RKO (cell line): Measurements from ENCODE around the gene LTO1.
A peak's percentile ranks its signal among the peaks of the same experiment; 100 is the strongest.

Experiments
- DNase-seq: peaks from one replicate; pipeline ENCODE4 v3.0.0-alpha.2; 2016; ENCODE audit warnings: low spot score

Gene LTO1

DNA sequence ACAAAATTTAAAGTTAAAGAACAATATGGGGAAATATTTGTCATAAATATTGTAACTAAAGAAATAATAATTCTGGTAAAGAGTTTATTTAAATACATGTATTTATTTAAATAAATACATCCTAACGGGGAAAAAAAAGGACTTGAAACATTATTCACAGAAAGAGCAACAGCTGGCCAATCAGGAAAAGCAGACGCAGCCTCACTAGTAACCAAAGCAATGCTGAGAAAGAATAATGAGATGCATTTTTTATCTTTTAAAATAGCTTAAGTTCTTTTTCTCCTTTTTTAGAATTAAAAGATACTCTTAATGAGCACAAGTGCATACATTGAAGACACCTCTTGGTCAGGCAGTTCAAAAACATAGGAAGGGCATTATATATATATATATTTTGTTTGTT lies 2.6 kb upstream of the LTO1 start:
- no peak for DNase-seq

GRCh38 chr11:69674267-69674885 lies 777 bp downstream of the LTO1 start:
- peak; percentile 89 for DNase-seq

GRCh38 chr11:69671734-69672465 lies 3.3 kb downstream of the LTO1 start:
- no peak for DNase-seq

DNA sequence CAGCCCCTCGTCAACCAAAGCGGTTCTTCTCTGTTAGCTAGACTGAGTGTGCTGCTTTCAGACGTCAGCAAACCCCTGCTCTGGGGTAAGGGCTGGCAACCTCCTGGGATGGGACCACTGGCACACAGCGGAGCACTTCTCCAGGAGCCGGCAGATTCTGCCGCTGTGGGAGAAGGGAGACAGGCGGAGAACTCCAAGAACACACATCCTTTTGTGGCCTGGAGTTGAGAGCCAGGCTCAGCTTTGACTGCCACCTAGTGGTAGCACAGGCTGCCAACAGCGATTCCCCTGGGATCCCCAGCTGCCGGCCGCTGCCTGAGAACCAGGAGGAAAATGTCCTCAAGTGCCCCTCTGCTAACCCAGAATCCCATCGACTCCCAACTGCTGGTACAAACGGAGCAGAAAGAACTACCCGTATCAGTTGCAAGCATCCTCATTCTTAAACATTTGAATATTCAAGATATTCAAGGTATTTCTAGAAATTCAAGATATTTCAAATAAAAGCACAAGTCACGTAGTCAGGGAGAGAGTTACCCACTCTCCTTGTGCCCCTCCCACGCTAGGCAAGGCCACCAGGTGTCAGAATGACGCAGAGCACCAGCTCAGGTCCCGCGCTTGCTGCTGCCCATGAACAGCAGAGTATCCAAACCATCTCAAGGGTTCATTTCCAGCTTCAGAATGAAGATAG lies 4.9 kb downstream of the LTO1 start:
- DNase-seq: peak; percentile 81

GRCh38 chr11:69669486-69669885 lies 5.7 kb downstream of the LTO1 start:
- no peak for DNase-seq

GRCh38 chr11:69667619-69668604 lies 7.2 kb downstream of the LTO1 start:
- DNase-seq: no peak

DNA sequence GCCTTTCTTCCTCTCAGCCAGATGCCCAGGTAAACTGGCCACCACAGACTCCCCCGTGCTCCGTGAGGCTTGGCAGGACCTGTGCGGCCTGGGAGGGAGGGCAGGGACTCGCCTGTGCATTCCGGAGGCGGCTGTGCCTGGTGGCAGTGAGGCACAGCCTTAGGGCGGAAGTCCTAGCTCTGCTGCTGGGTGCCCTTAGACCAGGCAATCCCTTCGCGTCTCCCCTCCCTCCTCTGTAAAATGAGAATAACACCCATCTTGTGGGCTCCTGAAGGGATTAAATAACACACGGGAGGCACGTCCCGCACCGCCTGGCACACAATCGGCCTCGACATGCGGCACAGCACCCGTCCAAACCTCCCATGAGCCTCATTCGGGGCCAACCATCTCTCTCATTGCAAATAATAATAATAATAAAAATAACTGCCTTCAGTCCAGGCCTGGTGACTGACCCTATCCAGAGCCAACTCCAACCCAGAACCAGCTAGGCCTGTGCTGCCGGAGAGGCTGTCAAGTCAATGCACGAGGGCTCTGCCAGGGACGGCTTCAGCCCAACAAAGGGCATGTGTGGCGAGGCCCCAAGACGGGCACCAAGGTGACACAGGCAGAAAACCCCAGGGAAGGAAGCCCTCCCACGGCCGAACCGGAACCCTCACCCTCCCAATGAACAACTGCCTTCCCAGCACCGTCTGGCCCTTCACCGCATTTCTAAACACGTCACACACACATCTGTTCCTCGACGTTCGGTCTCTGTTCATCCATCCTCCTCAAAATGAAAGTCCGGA lies 8.2 kb downstream of the LTO1 start:
- DNase-seq: no peak

- DNase-seq: no peak
Measured at GRCh38 chr11:69666261-69666660, 8.9 kb downstream of the LTO1 start.

GRCh38 chr11:69665669-69666068 lies 9.5 kb downstream of the LTO1 start:
- no peak for DNase-seq

DNA sequence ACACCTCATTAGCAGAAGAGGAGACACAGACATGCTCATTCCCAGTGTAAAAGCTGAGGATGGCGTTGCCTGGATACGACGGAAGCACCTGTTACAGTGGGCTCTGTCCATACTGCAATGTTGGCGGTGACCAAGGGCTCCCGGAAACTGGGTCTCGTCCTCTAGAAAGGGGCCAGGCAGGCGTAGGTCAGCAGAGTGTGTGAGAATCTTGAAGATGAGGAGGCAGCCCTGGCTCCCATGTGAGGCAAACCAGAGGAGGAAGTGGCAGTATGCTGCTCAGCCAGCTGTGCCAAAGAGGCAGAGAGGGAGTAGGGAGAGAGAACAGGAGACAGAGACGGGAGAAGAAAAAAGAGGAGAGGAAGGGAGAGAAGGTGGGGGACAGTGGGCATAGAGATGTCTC lies 10.3 kb downstream of the LTO1 start:
- DNase-seq: no peak

DNA sequence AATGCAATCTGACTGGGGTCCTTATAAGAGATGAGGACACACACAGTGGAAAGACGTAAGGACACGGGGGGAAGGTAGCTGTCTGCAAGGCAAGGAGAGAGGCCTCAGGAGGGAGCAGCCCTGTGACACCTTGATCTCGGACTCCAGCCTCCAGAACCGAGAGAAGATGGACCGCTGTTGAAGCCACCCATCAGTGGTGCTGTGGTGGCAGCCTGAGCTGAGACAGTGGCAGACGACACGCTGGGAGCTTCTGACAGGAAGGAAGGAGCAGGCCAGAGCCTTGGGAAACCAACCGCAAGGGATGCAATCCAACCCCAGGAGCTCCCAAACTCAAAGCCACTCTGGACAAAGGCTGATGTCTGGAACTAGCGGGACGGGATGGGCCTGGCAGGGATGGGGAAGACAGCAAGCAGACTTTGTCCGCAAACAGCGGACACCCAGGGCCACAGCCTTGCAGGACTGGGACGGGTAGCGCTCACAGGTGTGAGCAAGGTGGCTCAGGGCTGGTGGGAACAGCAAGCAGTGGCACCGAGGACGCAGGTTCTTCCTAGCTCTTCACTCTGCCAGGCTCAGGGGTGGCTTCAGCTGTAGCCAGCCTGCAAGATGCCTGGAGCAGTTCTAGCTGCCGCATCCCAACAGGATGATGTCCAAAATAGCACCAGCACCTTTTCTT lies 10.9 kb downstream of the LTO1 start:
- no peak for DNase-seq

DNA sequence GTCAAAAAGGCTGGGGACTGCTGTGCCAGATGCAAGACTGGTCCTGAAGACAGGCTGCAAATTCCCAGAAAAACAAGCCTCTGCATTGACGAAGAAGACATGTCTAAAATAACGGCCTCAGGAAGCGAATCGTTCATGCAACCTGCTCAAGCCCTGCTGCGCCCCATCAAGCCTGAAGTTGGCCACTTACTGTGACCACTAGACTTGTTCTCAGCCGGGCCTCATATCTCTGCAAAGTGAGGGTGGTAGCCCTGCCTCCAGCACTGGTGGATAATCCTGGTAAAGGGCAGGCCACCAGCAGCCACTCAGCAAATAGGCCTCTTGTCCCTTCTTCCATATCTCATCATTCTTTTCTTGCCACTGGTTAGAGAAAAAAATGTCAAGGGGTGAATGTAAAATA lies 11.8 kb downstream of the LTO1 start:
- DNase-seq: no peak

GRCh38 chr11:69662806-69663205 lies 12.3 kb downstream of the LTO1 start:
- DNase-seq: no peak

GRCh38 chr11:69662021-69662698 lies 13.0 kb downstream of the LTO1 start:
- no peak for DNase-seq

- DNase-seq: no peak
Measured at GRCh38 chr11:69661413-69661715, 13.8 kb downstream of the LTO1 start.

- DNase-seq: no peak
Measured at GRCh38 chr11:69660001-69660500, 15.1 kb downstream of the LTO1 start.

GRCh38 chr11:69659591-69659990 lies 15.6 kb downstream of the LTO1 start:
- no peak for DNase-seq

DNA sequence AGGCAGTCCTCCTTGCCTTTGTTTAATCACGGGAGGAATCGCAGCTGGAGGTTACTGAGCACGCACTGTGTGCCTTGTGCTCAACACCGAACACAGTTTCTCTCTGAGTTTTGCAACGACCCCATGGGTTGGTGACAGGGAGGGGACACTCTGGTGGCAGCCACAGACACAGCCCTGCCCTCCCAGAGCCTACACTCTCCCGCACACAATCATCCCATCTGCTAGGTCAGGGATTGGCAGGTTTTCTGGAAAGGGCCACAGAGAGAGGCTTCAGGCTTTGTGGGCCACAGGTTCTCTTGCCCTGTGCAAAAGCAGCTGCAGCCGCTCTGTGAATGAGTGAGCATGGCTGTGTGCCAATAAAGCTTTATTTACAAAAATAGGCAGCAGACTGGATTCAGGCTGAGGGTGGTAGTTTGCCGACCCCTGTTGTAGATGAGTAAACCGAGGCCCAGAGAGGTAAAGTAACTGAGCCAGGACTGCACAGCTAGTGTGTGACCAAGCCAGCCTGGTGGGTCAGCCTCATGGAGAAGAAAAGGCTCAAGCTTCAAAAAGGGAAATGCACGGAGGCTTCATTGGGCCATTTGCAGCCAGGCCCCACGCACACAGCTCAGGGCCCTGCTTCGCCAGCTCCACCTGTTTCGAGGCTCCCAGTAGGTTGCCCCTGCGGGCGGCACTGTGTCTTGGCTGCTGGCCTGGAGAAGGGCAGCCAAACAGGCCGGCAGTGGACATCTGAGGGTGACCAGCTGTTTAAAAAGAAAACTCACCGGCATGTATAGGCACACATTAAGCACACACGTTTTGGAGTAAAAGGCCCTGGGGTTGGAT lies 16.3 kb downstream of the LTO1 start:
- no peak for DNase-seq

DNA sequence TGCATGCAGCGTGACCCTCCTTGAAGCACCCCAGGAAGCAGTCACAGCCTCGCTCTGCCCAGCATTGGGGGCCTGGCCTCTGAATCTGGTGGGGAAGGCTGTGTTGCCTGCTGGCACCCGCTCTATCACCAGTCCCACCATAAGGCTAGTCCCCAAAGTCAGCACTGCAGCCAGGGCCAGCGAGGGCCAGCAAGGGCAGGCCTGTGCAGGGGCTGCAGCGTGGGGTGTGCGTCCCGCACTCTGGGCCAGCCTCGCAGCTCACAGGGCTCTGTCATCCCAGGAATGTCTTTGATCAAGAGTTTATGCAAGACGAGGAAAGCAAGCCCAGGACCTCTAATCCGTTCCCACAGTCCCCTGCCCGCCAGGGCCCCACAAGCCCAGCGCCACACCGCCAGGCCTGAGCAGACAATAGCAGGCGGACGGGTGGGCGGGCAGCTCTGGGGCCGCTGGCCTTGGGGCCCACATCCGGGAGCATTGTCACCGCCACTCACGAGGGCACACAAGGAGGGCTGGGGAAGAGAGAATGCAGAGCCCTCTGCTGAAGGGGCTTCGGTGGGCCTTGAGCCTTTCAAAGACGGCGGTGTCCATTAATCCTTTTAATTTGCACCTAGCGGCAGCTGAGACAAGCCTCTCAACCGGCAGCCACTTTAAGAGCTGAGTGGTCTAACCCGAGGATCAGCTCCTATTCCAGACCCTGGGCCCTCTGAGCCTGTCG lies 17.1 kb downstream of the LTO1 start:
- no peak for DNase-seq
